HUES48 (cell line): ENCODE results near the gene PPIF.

Experiments
- H3K27ac ChIP-seq: one replicate; pipeline ENCODE4 v1.7.0; 2013; ENCODE audit warnings: low read depth, low read length, inconsistent platforms
- H3K27me3 ChIP-seq: 2 replicates; pipeline ENCODE4 v1.6.1; 2013; ENCODE audit warnings: mild to moderate bottlenecking, low read length; ENCODE audit not compliant: control insufficient read depth, insufficient read depth
- H3K36me3 ChIP-seq: 2 replicates; pipeline ENCODE4 v1.6.1; 2013; ENCODE audit warnings: low read length; ENCODE audit not compliant: control insufficient read depth, insufficient read depth
- H3K4me1 ChIP-seq: 2 replicates; pipeline ENCODE4 v1.6.1; 2013; ENCODE audit warnings: mild to moderate bottlenecking, low read length; ENCODE audit not compliant: control insufficient read depth, insufficient read depth
- H3K4me3 ChIP-seq: 2 replicates; pipeline ENCODE4 v1.5.1; 2013; ENCODE audit warnings: mild to moderate bottlenecking, low read depth, low read length
- H3K9ac ChIP-seq: 2 replicates; pipeline ENCODE4 v1.6.1; 2013; ENCODE audit warnings: mild to moderate bottlenecking, low read depth, low read length, moderate library complexity
- H3K9me3 ChIP-seq: 2 replicates; pipeline ENCODE4 v1.6.1; 2013; ENCODE audit warnings: low read length; ENCODE audit not compliant: control insufficient read depth, insufficient read depth

The PPIF gene

GRCh38 chr10:79377557-79378382 lies 30.5 kb downstream of the PPIF start:
- Histone ChIP-seq H3K36me3 (no peaks in the 10 kb centered on the region), H3K27me3 (no peaks in the 10 kb centered on the region), H3K4me3 (no peak overlapping the region), H3K4me1 (peaks cover 11% of the 10 kb centered on the region), H3K27ac (no peak overlapping the region), H3K9me3 (no peaks in the 10 kb centered on the region), H3K9ac (no peak overlapping the region)

- no peak overlapping the region for H3K27ac ChIP-seq
- no peaks in the 10 kb centered on the region for H3K9me3 ChIP-seq
- H3K9ac ChIP-seq, result no peak overlapping the region
- H3K36me3 ChIP-seq, result no peaks in the 10 kb centered on the region
- peaks cover 11% of the 10 kb centered on the region for H3K4me1 ChIP-seq
- no peaks in the 10 kb centered on the region for H3K27me3 ChIP-seq
- no peak overlapping the region for H3K4me3 ChIP-seq
Measured at GRCh38 chr10:79378383-79378646, 31.0 kb downstream of the PPIF start.

GRCh38 chr10:79378647-79379511 lies 31.6 kb downstream of the PPIF start:
- no peaks in the 10 kb centered on the region for H3K36me3 ChIP-seq
- no peak overlapping the region for H3K4me3 ChIP-seq
- H3K4me1 ChIP-seq, result peaks cover 11% of the 10 kb centered on the region
- H3K27ac ChIP-seq, result no peak overlapping the region
- H3K27me3 ChIP-seq, result no peaks in the 10 kb centered on the region
- no peak overlapping the region for H3K9ac ChIP-seq
- no peaks in the 10 kb centered on the region for H3K9me3 ChIP-seq

DNA sequence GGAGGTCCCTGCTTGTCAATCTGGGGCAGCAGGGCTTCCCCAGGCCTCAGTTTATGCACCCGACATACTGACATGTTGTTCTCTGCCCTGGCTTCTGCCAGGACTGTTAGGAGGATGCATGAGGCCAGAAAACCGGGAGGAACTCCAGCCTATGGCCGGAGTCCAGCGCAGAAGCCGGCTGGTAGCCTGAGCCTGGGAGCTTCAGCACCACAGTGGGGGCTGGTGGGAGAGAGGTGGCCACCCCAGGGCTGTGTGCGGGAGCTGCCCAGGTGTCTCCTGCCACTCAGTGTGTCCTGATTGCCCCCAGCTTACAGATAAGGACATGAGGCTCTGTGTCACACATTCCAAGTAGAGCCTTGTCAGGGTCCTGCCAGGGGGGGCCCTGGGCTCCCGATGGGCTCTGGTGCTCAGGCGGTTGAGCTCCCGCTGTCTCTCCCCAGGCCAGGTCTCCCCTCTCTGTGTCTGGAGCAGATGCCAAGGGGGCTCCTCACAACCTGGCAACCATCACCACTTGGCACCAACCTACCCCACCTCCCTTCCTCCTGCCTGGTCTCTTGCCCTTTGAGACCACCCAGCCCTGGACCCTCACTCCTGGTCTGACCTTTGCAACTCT lies 32.3 kb downstream of the PPIF start:
- H3K4me3 ChIP-seq, result no peak overlapping the region
- H3K27me3 ChIP-seq, result no peaks in the 10 kb centered on the region
- peaks cover 11% of the 10 kb centered on the region for H3K4me1 ChIP-seq
- H3K27ac ChIP-seq, result no peak overlapping the region
- H3K36me3 ChIP-seq, result no peaks in the 10 kb centered on the region
- no peak overlapping the region for H3K9ac ChIP-seq
- H3K9me3 ChIP-seq, result no peaks in the 10 kb centered on the region

GRCh38 chr10:79380125-79380945 lies 33.1 kb downstream of the PPIF start:
- Histone ChIP-seq H3K9me3 (no peaks in the 10 kb centered on the region), H3K27me3 (no peaks in the 10 kb centered on the region), H3K27ac (no peak overlapping the region), H3K9ac (no peak overlapping the region), H3K4me1 (peaks cover 11% of the 10 kb centered on the region), H3K4me3 (no peak overlapping the region), H3K36me3 (no peaks in the 10 kb centered on the region)

DNA sequence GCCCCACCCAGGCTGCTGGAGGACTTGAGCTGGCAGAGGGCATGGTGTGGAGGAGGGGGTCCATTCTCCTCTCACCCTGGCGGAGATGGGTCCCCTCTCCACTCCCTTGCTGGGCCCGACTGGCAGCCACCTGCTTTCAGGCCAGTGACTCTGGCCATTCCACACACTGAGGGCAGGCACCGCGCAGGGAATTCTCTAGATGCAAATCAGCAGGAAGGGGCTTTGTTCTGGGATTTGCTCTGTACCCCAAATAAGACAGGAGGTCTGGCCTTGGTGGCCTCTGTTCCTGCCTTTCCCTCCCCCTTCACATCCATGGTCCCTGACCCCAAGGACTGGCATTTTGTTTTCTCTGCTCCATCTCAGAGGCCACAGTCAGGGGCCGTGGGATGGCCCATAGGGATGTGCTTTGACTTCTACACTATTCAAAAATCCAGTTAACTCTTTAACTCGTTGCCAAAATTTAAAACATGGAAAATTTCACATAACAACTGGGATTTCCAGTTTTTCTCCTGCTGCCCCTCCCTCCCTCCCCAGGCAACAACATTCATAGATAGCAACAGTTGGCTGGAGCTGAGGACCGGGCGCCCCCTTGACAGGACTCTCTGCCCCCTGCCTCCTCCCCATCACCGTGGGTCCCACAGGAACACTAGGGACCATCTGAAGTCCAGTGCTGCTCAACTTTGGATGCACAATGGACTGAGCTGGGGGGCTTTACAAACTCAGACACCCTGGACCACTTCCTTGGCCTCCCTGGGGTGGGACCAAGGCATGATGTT lies 33.9 kb downstream of the PPIF start:
- Histone ChIP-seq H3K27me3 (no peaks in the 10 kb centered on the region), H3K4me1 (peaks cover 11% of the 10 kb centered on the region), H3K36me3 (no peaks in the 10 kb centered on the region), H3K27ac (no peak overlapping the region), H3K4me3 (no peak overlapping the region), H3K9ac (no peak overlapping the region), H3K9me3 (no peaks in the 10 kb centered on the region)

GRCh38 chr10:79381804-79382221 lies 34.5 kb downstream of the PPIF start:
- Histone ChIP-seq H3K27me3 (no peaks in the 10 kb centered on the region), H3K9me3 (no peaks in the 10 kb centered on the region), H3K4me3 (no peak overlapping the region), H3K27ac (no peak overlapping the region), H3K36me3 (no peaks in the 10 kb centered on the region), H3K4me1 (peaks cover 11% of the 10 kb centered on the region), H3K9ac (no peak overlapping the region)

DNA sequence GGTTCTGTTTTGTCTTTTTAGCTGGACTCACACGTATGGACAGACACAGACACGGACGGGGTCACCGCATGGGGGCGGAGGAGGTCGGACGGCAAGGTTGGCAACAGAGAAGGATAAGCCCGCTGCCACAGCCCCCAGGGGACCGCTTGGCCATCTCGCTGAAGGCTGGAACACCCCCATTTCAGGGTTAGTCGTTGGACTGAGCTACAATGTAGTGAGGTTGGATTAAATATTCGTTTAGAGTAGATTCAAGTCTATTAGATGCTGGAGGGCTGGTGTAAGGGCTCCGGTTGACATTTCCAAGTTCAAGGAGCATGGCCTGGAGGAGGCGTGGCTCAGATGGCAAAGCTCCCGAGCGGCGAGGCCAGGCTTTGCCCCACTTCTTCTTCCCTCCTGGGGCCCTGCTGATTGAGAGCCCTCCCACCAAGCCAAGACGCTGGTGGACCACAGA lies 35.2 kb downstream of the PPIF start:
- Histone ChIP-seq H3K4me1 (peaks cover 11% of the 10 kb centered on the region), H3K36me3 (no peaks in the 10 kb centered on the region), H3K27me3 (no peaks in the 10 kb centered on the region), H3K4me3 (no peak overlapping the region), H3K9me3 (no peaks in the 10 kb centered on the region), H3K9ac (no peak overlapping the region), H3K27ac (no peak overlapping the region)

DNA sequence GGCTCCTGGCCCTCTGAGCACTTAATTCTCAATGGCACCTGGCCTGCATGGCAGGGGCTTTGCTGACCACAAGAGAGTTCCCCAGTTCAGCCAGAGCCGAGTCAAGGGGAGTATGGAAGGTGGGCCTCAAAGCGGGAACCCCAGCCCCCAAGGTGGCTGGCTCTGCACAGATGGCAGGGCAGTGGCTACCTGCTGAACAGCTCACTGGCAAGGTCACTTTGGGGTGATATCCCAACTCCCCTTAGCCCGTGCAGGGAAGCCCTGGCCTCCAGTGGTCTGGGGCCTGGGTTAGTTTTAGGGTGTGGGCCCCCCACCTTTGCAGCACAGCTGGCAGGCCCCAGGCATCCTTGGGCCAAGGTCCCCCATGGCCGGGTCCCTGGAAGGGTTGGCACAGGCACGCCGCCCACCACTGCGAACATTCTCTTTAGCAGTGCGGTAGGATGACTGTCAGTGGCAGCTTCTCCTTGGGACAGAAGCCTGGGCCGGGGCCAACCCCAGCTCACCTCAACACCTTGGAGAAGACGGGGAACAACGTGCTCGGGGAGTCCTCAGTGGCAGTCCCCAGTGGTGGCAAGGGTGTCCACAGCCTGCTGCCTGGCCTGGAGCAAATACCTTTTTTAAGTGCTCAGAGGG lies 36.8 kb downstream of the PPIF start:
- H3K36me3 ChIP-seq, result no peaks in the 10 kb centered on the region
- H3K4me1 ChIP-seq, result peaks cover 11% of the 10 kb centered on the region
- H3K4me3 ChIP-seq, result no peak overlapping the region
- no peak overlapping the region for H3K9ac ChIP-seq
- no peaks in the 10 kb centered on the region for H3K27me3 ChIP-seq
- no peak overlapping the region for H3K27ac ChIP-seq
- no peaks in the 10 kb centered on the region for H3K9me3 ChIP-seq
